Calu3 (cell line): Measurements from ENCODE around the gene ZNF622. TPM values are rescaled to one million over a fixed set of nuclear protein-coding genes. Genes with fewer than 3 reads are reported as not detected.

Experiments
- BruUV-seq: library from RNA; stranded (reverse); fragments of 400-500 nt; replicated peaks from 2 replicates; lab custom pipeline; 2021; lab: Mats Ljungman, UMichigan
- CTCF ChIA-PET: fragments of 300-600 bp; sonication (Branson Sonifier 250); formaldehyde crosslinking; loops from one replicate; lab custom pipeline; 2022; ENCODE audit warnings: antibody characterized with exemption; lab: Charles Lee
- DNase-seq: peaks from one replicate; pipeline ENCODE4 v3.0.0; 2022
- H3K27ac Mint-ChIP-seq: one replicate; pipeline ENCODE4 v1.8.0; 2022; ENCODE audit warnings: mixed read lengths; ENCODE audit not compliant: unreplicated experiment
- H3K27me3 Mint-ChIP-seq: one replicate; pipeline ENCODE4 v1.8.0; 2022; ENCODE audit warnings: mixed read lengths; ENCODE audit not compliant: unreplicated experiment
- H3K36me3 Mint-ChIP-seq: one replicate; pipeline ENCODE4 v1.8.0; 2022; ENCODE audit warnings: mild to moderate bottlenecking, moderate library complexity, mixed read lengths; ENCODE audit not compliant: insufficient read depth, unreplicated experiment
- H3K4me1 Mint-ChIP-seq: one replicate; pipeline ENCODE4 v1.8.0; 2022; ENCODE audit warnings: mild to moderate bottlenecking, low read depth, mixed read lengths; ENCODE audit not compliant: unreplicated experiment
- H3K4me3 Mint-ChIP-seq: one replicate; pipeline ENCODE4 v1.8.0; 2022; ENCODE audit warnings: mild to moderate bottlenecking, low read depth, moderate library complexity, mixed read lengths; ENCODE audit not compliant: unreplicated experiment
- H3K9me3 Mint-ChIP-seq: one replicate; pipeline ENCODE4 v1.8.0; 2022; ENCODE audit warnings: low read depth, mixed read lengths; ENCODE audit not compliant: unreplicated experiment
- intact Hi-C: fragments of 100-400 bp; cut with micrococcal nuclease; formaldehyde crosslinking; loops from one replicate; pipeline ENCODE4 v1.10.0; 2022; ENCODE audit not compliant: unreplicated experiment
- total RNA-seq: library from RNA; stranded (reverse); gene quantifications from 2 replicates; pipeline ENCODE4 v1.2.3, GENCODE V29; 2022
- TF ChIP-seq, protein P1 (sequence below): fragments of 200-600 bp; IDR thresholded peaks from one replicate; pipeline ENCODE4 v1.8.0; 2022; ENCODE audit warnings: antibody characterized with exemption; ENCODE audit not compliant: unreplicated experiment

ZNF622 gene
- total RNA-seq, 1 experiment from 2014 or later: 28.6 TPM

DNA sequence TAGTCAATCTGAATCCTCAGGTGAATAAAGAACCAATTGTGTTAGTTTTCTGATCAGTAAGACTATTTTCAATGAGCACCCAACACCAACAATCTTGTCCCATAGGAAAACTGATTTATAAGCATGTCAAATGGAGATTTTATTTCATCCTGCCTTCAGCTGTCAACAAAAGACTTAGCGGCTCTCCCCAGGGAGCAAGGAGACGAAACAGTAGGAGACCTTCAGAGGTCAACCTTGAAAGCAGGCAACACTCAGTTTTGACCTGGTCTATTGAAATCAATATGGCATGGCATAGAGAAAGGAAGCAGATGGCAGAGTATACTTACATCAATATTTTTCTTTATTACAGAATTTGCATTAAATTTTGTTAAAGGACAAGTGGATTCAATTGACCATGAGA is 34.1 kb downstream of the ZNF622 start:
- Mint-ChIP-seq H3K27ac (no peak overlapping the region), H3K36me3 (no peaks in the 10 kb centered on the region), H3K4me3 (no peak overlapping the region), H3K27me3 (peaks cover 69% of the 10 kb centered on the region), H3K9me3 (no peaks in the 10 kb centered on the region), H3K4me1 (no peaks in the 10 kb centered on the region)
- CTCF ChIA-PET: no interaction called here
- TF ChIP-seq, protein P1, sequence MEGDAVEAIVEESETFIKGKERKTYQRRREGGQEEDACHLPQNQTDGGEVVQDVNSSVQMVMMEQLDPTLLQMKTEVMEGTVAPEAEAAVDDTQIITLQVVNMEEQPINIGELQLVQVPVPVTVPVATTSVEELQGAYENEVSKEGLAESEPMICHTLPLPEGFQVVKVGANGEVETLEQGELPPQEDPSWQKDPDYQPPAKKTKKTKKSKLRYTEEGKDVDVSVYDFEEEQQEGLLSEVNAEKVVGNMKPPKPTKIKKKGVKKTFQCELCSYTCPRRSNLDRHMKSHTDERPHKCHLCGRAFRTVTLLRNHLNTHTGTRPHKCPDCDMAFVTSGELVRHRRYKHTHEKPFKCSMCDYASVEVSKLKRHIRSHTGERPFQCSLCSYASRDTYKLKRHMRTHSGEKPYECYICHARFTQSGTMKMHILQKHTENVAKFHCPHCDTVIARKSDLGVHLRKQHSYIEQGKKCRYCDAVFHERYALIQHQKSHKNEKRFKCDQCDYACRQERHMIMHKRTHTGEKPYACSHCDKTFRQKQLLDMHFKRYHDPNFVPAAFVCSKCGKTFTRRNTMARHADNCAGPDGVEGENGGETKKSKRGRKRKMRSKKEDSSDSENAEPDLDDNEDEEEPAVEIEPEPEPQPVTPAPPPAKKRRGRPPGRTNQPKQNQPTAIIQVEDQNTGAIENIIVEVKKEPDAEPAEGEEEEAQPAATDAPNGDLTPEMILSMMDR: no peak
- no TSS peak for BruUV-seq
- DNase-seq: no peak
- intact Hi-C loops: no loop called here

DNA sequence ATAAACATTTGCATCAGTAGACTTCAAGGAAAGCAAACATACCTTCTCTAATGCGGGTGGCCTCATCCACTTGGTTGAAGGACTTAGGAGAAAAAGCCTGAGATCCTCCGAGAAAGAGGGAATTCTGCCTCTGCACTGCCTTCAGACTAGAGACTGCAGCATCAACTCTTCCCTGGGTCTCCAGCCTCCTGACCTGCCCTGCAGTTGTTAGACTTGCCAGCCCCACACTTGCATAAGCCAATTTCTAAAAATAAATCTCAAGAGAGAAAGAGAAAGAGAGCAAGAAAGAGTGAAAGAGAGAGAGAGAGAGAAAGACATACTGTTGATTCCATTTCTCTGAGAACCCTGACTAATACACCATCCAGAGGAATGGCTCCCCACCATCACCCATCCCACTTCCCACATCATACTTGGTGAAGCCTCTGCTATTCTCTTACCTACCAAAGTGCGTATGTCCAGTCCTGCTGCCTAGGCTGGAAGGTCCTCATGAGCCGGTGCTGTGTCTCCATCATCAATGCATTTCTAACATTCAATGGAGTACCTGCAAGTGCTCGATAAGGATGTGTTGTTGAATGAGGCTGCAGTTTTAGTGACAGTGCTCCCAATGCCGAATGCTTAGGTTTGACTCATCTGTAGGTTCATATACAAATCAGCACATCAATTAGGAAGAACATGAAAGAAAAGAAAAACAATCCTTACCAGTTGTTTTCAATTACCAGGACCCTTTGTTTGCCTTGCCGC is 35.1 kb downstream of the ZNF622 start:
- Mint-ChIP-seq H3K4me1 (no peaks in the 10 kb centered on the region), H3K4me3 (no peak overlapping the region), H3K36me3 (no peaks in the 10 kb centered on the region), H3K27ac (no peak overlapping the region), H3K27me3 (peaks cover 79% of the 10 kb centered on the region), H3K9me3 (no peaks in the 10 kb centered on the region)
- TF ChIP-seq, protein P1: no peak
- intact Hi-C loops: no loop called here
- CTCF ChIA-PET: no interaction called here
- no peak for DNase-seq
- no TSS peak for BruUV-seq

DNA sequence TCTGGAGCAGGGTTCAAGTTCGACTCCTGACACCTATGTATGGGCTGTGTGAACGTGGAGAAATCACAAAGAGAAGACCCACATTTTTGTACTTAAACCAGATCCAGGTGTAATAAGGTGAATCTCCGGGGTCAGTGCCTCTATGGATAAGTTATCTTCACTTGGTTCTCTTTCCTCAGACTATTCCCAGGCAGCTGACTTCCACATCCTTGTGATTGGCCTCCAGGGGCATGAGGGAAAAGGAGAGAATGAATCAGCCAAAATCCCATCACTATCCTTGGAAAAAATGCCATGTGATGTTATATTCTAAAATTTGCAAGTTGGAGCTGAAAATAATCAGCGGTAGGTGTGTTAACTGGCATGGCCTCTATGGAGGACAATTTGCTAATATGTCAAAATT is 37.2 kb downstream of the ZNF622 start:
- TF ChIP-seq, protein P1: no peak
- H3K27me3 Mint-ChIP-seq: peaks cover 74% of the 10 kb centered on the region
- BruUV-seq: no TSS peak

DNA sequence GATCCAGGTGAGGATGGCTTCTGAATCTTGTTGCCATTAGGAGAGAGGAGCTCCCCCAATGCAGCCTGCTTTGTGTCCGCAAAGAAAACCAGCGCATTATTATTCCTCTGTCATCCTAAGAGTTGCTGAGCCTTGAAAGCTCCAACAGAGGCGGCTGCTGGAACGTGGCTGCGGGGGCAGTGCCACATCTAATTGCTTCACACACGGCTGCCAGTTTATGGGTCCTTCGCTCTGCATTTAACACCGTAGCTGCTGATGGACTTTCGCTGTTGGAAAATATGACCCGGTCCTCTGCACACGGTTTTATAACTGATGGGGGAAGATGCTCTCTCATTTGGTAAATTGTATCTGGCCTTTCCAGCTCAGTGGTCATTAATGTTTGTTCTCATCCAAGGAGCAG is 38.0 kb downstream of the ZNF622 start:
- H3K27me3 Mint-ChIP-seq: peaks cover 74% of the 10 kb centered on the region
- DNase-seq: no peak

More for the DNA sequence above, 37.2 kb downstream of the ZNF622 start:
- intact Hi-C loops: no loop called here
- H3K36me3 Mint-ChIP-seq: no peaks in the 10 kb centered on the region
- no peaks in the 10 kb centered on the region for H3K9me3 Mint-ChIP-seq
- H3K27ac Mint-ChIP-seq: no peak overlapping the region
- no peaks in the 10 kb centered on the region for H3K4me1 Mint-ChIP-seq
- no peak for DNase-seq
- CTCF ChIA-PET: no interaction called here
- no peak overlapping the region for H3K4me3 Mint-ChIP-seq

More for the DNA sequence above, 38.0 kb downstream of the ZNF622 start:
- no TSS peak for BruUV-seq
- CTCF ChIA-PET: no interaction called here
- no peak overlapping the region for H3K4me3 Mint-ChIP-seq
- H3K9me3 Mint-ChIP-seq: no peaks in the 10 kb centered on the region
- intact Hi-C loops: no loop called here
- no peak overlapping the region for H3K27ac Mint-ChIP-seq
- no peaks in the 10 kb centered on the region for H3K36me3 Mint-ChIP-seq
- TF ChIP-seq, protein P1: no peak
- no peaks in the 10 kb centered on the region for H3K4me1 Mint-ChIP-seq
